Hepatocyte (in vitro differentiated cells): Measurements from ENCODE around the gene TRABD2A.

Experiments
- CTCF ChIP-seq: fragments of 200-600 bp; sonication (generic); IDR thresholded peaks from 2 replicates; pipeline ENCODE4 v1.5.1; 2016; ENCODE audit warnings: antibody characterized with exemption, mild to moderate bottlenecking; ENCODE audit not compliant: poor library complexity
- EZH2 ChIP-seq: fragments of 200-600 bp; sonication (generic); IDR thresholded peaks from 2 replicates; pipeline ENCODE4 v1.6.1; 2016; ENCODE audit warnings: antibody characterized with exemption, mild to moderate bottlenecking, borderline replicate concordance
- EZH2phosphoT487 ChIP-seq: fragments of 200-600 bp; sonication (generic); IDR thresholded peaks from one replicate; pipeline ENCODE4 v1.6.1; 2018; ENCODE audit warnings: antibody characterized with exemption, mild to moderate bottlenecking, low read depth, moderate library complexity; ENCODE audit not compliant: unreplicated experiment, severe bottlenecking

DNA sequence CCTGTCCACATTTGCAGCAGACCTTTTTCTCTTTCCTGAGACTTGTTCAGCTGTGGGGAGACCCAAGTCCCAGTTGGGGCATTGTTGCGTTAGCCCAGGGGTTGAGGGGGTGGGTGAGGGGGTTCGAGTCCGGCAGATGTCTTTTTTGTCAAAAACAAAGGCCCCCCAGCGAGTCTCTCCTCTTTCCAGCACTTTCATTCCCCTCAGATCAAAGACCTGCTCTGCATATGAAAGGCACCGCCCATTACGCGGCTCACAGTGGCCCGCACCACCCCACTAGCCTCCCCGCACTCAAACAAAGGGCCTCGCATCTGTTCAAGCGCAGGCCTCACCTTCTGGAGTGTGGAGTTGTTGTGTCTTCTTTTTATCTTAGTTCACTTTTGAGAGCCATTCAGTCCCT lies 25.2 kb downstream of the TRABD2A start:
- TF ChIP-seq CTCF (no peak), EZH2 (no peak), EZH2phosphoT487 (no peak)
